Measurements from ENCODE around the gene PSMC5. TPM values are rescaled to one million over a fixed set of nuclear protein-coding genes. Genes with fewer than 3 reads are reported as not detected.
A peak's percentile ranks its signal among the peaks of the same experiment; 100 is the strongest.
"Not testable (repeated sequence)": the region's sequence is repeated elsewhere in the genome, so short reads cannot be mapped to it uniquely, and the experiment has no call there.

The PSMC5 gene
- total RNA-seq, 1 experiment from 2014 or later: 34.9 TPM

DNA sequence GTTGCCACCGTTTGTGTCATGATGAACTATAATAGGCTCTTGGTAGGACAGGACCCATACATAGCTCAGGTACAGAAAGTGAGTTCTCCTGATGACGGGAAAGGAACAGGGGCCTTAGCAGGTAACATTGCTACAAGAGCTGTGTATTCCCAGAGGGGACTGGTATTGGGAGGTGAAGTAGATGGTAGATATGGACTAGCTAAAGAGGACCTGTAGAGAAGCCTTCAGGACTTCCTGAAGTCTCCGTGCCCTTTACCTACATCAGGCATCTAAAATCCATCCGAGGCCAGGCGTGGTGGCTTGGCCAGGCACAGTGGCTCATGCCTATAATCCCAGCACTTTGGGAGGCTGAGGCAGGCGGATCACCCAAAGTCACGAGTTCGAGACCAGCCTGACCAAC, 28.0 kb downstream of the PSMC5 start:
- Histone ChIP-seq H3K4me3 (ENCODE audit: insufficient read depth, low read depth, low read length) (no peak overlapping the region), H3K36me3 (replicated peaks; ENCODE audit: control insufficient read depth, insufficient read depth, low read length) (no peaks in the 10 kb centered on the region), H3K27me3 (ENCODE audit: control insufficient read depth, insufficient read depth, low read length) (peaks cover 4% of the 10 kb centered on the region; the same call in 1 of the 2 replicates)
- DNase-seq: no peak

DNA sequence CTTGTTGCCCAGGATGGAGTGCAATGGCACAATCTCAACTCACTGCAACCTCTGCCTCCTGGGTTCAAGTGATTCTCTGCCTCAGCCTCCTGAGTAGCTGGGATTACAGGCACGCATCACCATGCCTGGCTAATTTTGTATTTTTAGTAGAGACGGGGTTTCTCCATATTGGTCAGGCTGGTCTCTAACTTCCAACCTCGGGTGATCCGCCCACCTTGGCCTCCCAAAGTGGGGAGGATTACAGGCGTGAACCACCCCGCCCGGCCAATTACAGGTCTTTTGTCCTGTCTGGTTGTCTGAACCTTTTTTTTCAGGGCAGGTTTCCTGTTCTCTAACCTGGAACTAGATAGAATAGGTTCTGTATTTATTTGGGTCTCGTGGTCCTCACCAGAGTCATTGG, 29.2 kb downstream of the PSMC5 start:
- not testable (repeated sequence) for H3K27me3 ChIP-seq (ENCODE audit: control insufficient read depth, insufficient read depth, low read length); DNase-seq; H3K4me3 ChIP-seq (ENCODE audit: insufficient read depth, low read depth, low read length); H3K36me3 ChIP-seq (replicated peaks; ENCODE audit: control insufficient read depth, insufficient read depth, low read length)

- Histone ChIP-seq H3K4me3 (ENCODE audit: insufficient read depth, low read depth, low read length) (no peak overlapping the region), H3K27me3 (ENCODE audit: control insufficient read depth, insufficient read depth, low read length) (peaks cover 4% of the 10 kb centered on the region; the same call in 1 of the 2 replicates), H3K36me3 (replicated peaks; ENCODE audit: control insufficient read depth, insufficient read depth, low read length) (no peaks in the 10 kb centered on the region)
- DNase-seq: no peak
Measured at GRCh38 chr17:63859257-63859656, 32.0 kb downstream of the PSMC5 start.

DNA sequence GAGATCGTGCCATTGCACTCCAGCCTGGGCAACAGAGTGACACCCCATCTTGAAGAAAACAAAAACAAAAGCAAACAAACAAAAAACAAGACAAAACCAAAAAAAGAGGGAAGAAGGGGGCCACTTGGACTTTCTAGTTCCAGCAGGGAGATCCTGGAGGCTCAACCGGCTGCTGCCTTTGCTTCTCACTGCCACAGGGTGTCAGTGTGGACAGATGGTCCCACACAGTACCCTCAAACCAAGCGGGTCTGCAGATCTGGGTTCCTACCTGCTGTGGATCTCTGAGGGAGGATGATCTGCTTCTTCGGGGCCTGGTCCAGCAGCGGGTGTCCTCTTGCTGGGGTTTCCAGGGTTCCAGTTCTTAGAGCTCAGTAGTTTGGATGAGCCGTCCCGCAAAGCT, 39.4 kb downstream of the PSMC5 start:
- not testable (repeated sequence) for H3K4me3 ChIP-seq (ENCODE audit: insufficient read depth, low read depth, low read length); H3K36me3 ChIP-seq (replicated peaks; ENCODE audit: control insufficient read depth, insufficient read depth, low read length); H3K27me3 ChIP-seq (ENCODE audit: control insufficient read depth, insufficient read depth, low read length); DNase-seq

DNA sequence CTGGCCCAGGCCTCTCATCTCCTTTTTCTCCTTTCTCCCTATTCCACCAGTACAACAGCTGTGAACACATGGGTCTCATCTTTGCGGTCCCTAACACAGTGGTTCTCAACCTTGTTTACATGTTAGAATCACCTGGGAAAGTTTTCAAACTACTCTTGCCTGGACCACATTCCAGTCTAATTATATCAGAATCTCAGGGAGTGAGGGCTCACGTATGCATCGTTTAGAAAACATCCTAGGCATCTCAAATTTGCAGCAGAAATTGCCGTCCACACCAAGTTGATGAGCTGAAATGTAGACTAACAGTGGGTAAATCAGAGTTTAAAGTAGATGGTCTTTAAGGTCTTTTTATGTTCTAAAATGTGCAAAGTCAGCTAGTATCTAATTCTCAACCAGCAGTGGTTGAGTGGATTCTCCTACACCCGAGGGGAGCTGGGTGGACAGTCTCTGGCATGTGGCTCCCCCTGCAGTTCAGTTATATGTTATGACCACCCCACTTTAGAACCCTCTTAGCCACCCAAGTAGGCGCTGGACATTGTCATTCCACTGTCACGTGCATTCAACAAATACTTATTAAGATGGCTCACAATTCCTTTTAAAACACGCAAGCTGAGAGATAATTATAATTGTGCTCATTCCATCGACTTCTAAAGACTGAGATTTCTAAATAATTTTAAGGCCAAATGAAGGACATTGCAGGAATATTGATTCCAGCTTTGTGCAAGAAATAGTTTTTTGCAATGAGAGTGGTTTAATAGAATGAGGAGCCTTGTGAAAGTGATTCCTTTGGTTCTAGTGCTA, 42.5 kb downstream of the PSMC5 start:
- not testable (repeated sequence) for DNase-seq; H3K4me3 ChIP-seq (ENCODE audit: insufficient read depth, low read depth, low read length); H3K36me3 ChIP-seq (replicated peaks; ENCODE audit: control insufficient read depth, insufficient read depth, low read length); H3K27me3 ChIP-seq (ENCODE audit: control insufficient read depth, insufficient read depth, low read length)

GRCh38 chr17:63870292-63870665, 43.0 kb downstream of the PSMC5 start:
- not testable (repeated sequence) for H3K36me3 ChIP-seq (replicated peaks; ENCODE audit: control insufficient read depth, insufficient read depth, low read length); DNase-seq; H3K4me3 ChIP-seq (ENCODE audit: insufficient read depth, low read depth, low read length); H3K27me3 ChIP-seq (ENCODE audit: control insufficient read depth, insufficient read depth, low read length)

GRCh38 chr17:63871646-63872365, 44.6 kb downstream of the PSMC5 start:
- not testable (repeated sequence) for H3K36me3 ChIP-seq (replicated peaks; ENCODE audit: control insufficient read depth, insufficient read depth, low read length); H3K4me3 ChIP-seq (ENCODE audit: insufficient read depth, low read depth, low read length); DNase-seq; H3K27me3 ChIP-seq (ENCODE audit: control insufficient read depth, insufficient read depth, low read length)

DNA sequence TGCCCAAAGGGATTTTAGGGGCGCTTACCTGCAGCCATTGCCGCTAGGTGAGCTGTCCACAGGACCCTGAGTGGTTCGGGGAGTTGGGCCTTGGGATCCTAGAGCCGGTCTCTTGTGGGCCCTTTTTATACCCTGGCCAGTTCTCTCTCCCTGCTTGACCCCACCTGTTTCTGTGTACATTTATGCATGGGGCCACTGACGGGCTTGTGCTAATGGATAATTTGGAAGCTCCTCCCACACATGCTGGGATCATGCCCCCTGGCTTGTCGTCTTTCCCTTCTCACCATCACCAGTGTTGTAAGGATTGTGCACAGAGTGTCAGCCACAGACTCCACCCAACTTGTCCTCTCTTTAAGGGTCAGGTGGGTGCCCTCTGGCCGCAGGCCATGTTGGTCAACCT, 46.3 kb downstream of the PSMC5 start, which contains the start of gene CSH2:
Gene CSH2 (minus strand): TSS at position 101 of the 400 bp plus-strand sequence. CDS start 63 bp downstream, at position 38.
- not testable (repeated sequence) for H3K27me3 ChIP-seq (ENCODE audit: control insufficient read depth, insufficient read depth, low read length); DNase-seq; H3K4me3 ChIP-seq (ENCODE audit: insufficient read depth, low read depth, low read length); H3K36me3 ChIP-seq (replicated peaks; ENCODE audit: control insufficient read depth, insufficient read depth, low read length)

DNA sequence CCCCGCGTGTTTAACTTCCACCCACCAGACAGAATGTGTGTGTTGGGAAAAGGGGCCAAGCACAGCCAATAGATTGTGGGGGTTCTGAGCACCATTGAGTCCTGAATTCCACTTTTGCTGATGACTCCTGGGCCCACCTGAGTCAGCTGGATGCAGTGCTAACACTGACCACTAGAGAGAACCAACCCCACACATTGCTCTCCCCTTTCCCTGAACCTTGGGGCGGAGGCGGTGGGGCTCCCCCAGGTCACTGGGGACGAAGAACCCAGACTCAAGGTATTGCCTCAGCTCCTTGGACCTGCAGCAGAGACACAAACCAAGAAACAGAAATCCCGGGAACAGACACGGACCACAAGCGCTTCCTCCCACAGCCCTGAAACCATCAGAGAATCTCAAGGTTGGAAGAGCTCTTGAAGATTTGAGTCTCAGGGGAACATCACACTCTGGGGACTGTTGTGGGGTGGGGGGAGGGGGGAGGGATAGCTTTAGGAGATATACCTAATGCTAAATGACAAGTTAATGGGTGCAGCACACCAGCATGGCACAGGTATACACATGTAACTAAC, 46.9 kb downstream of the PSMC5 start:
- not testable (repeated sequence) for H3K4me3 ChIP-seq (ENCODE audit: insufficient read depth, low read depth, low read length); DNase-seq; H3K36me3 ChIP-seq (replicated peaks; ENCODE audit: control insufficient read depth, insufficient read depth, low read length); H3K27me3 ChIP-seq (ENCODE audit: control insufficient read depth, insufficient read depth, low read length)

DNA sequence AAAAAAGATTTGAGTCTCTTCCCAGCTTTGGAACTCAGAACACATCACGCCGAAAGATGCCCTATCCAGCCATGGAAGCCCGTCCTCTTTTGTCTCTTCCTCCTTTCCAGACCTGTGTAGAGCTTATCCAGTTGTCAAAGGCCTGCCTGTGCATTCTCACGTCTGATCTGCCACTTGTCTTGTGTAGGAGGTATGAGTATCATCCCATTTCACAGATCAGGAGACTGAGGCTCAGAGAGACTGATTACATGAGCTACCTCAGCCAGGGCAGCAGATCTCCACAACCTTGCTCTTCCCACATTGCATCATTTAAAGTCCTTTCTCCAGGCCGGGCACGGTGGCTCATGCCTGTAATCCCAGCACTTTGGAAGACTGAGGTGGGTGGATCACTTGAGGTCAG, 47.5 kb downstream of the PSMC5 start:
- not testable (repeated sequence) for H3K4me3 ChIP-seq (ENCODE audit: insufficient read depth, low read depth, low read length); DNase-seq; H3K27me3 ChIP-seq (ENCODE audit: control insufficient read depth, insufficient read depth, low read length); H3K36me3 ChIP-seq (replicated peaks; ENCODE audit: control insufficient read depth, insufficient read depth, low read length)

- not testable (repeated sequence) for H3K36me3 ChIP-seq (replicated peaks; ENCODE audit: control insufficient read depth, insufficient read depth, low read length); H3K27me3 ChIP-seq (ENCODE audit: control insufficient read depth, insufficient read depth, low read length); DNase-seq; H3K4me3 ChIP-seq (ENCODE audit: insufficient read depth, low read depth, low read length)
Measured at GRCh38 chr17:63878413-63878812, 51.2 kb downstream of the PSMC5 start.

DNA sequence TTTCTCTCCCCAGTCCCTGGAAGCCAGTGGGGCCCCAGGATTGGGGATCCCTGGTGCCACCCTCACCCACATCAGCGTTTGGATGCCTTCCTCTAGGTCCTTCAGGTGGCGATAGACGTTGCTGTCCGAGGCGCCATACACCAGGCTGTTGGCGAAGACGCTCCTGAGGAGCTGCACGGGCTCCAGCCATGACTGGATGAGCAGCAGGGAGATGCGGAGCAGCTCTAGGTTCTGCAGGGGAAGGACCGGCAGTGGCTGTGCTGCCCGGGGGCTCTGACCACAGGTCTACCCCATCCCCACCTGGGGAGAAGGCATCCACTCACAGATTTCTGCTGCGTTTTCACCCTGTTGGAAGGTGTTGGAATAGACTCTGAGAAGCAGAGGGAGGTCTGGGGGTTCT, 53.5 kb downstream of the PSMC5 start:
- H3K27me3 ChIP-seq (ENCODE audit: control insufficient read depth, insufficient read depth, low read length): no peaks in the 10 kb centered on the region
- DNase-seq: peak; percentile 35
- H3K36me3 ChIP-seq (replicated peaks; ENCODE audit: control insufficient read depth, insufficient read depth, low read length): no peaks in the 10 kb centered on the region
- no peak overlapping the region for H3K4me3 ChIP-seq (ENCODE audit: insufficient read depth, low read depth, low read length)

- not testable (repeated sequence) for H3K27me3 ChIP-seq (ENCODE audit: control insufficient read depth, insufficient read depth, low read length); H3K36me3 ChIP-seq (replicated peaks; ENCODE audit: control insufficient read depth, insufficient read depth, low read length); H3K4me3 ChIP-seq (ENCODE audit: insufficient read depth, low read depth, low read length)
- peak; percentile 77 for DNase-seq
Measured at GRCh38 chr17:63881337-63881736, 54.1 kb downstream of the PSMC5 start.

Measured in H7 (cell line).